ENCODE data around the gene RGS6. TPM values are rescaled to one million over a fixed set of nuclear protein-coding genes. Genes with fewer than 3 reads are reported as not detected.

RGS6 gene
- polyA plus RNA-seq, 3 donors, result not detected

DNA sequence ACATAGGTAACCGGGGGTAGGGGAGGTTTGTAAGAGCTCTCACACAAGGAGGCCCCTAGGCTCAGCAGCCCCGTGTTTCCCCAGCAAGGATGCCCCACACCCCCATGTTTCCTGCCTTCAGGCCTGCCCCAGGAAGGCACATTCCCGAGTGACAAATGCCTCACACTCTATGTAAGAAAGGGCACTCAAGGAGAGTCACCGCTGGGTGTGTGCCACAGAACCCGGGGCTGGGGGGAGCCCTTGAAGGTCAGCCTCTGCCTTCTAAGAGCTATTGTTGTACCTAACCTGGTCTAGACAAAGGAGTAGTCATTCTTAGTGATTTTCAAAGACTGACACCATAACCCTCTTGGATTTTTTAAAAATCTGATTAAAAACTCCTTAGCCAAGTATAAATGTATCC lies 628.1 kb downstream of the RGS6 start:
- Mint-ChIP-seq H3K4me1 (no peaks in the 10 kb centered on the region), H3K4me3 (no peak overlapping the region), H3K27me3 (ENCODE audit: low read depth in 3 of 3) (peaks cover 24 to 45% (median 32%) of the 10 kb centered on the region in 3 donors), H3K27ac (no peak overlapping the region), H3K36me3 (no peaks in the 10 kb centered on the region), H3K9me3 (peaks cover 0 to 2% (median 0%) of the 10 kb centered on the region in 7 donors)
- intact Hi-C loops (cut with micrococcal nuclease), result no loop called here
- H3K4me2 ChIP-seq (replicated peaks; ENCODE audit: extremely low read depth, low read length, poor library complexity, severe bottlenecking), result no peak overlapping the region
- no peaks in the 10 kb centered on the region for H3K9me3 ChIP-seq (replicated peaks in 1 of 2; ENCODE audit: control insufficient read depth in 1 of 2, insufficient read depth in 1 of 2, low read length in 2 of 2)
- H3K9ac ChIP-seq (ENCODE audit: insufficient read depth, low read length, poor library complexity, severe bottlenecking), result no peak overlapping the region
- WGBS (ENCODE audit: insufficient coverage), result no CpG with 5 or more reads among the region's 5 CpGs
- H3K27ac ChIP-seq (ENCODE audit: low read depth in 1 of 2, low read length in 2 of 2), result no peak overlapping the region
- H3K4me1 ChIP-seq (ENCODE audit: control insufficient read depth in 1 of 2, insufficient read depth in 2 of 2, low read length in 2 of 2), result no peaks in the 10 kb centered on the region
- H3K27me3 ChIP-seq (ENCODE audit: control insufficient read depth in 2 of 2, insufficient read depth in 2 of 2, low read length in 2 of 2), result peaks cover 0 to 21% of the 10 kb centered on the region in 2 donors
- no peaks in the 10 kb centered on the region for H3K79me2 ChIP-seq (ENCODE audit: insufficient read depth, low read length)
- no peaks in the 10 kb centered on the region for H3K36me3 ChIP-seq (replicated peaks in 1 of 2; ENCODE audit: control insufficient read depth in 1 of 2, insufficient read depth in 2 of 2, low read length in 2 of 2)
- no peak overlapping the region for H2AFZ ChIP-seq (ENCODE audit: insufficient read depth, low read depth, low read length, poor library complexity, severe bottlenecking)
- no peak for DNase-seq
- TF ChIP-seq, protein P1, sequence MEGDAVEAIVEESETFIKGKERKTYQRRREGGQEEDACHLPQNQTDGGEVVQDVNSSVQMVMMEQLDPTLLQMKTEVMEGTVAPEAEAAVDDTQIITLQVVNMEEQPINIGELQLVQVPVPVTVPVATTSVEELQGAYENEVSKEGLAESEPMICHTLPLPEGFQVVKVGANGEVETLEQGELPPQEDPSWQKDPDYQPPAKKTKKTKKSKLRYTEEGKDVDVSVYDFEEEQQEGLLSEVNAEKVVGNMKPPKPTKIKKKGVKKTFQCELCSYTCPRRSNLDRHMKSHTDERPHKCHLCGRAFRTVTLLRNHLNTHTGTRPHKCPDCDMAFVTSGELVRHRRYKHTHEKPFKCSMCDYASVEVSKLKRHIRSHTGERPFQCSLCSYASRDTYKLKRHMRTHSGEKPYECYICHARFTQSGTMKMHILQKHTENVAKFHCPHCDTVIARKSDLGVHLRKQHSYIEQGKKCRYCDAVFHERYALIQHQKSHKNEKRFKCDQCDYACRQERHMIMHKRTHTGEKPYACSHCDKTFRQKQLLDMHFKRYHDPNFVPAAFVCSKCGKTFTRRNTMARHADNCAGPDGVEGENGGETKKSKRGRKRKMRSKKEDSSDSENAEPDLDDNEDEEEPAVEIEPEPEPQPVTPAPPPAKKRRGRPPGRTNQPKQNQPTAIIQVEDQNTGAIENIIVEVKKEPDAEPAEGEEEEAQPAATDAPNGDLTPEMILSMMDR (IDR thresholded peaks at IDR 0.05), result no peak
- H4K20me1 ChIP-seq (ENCODE audit: insufficient read depth, low read length), result no peaks in the 10 kb centered on the region
- no peak overlapping the region for H3K4me3 ChIP-seq (replicated peaks in 1 of 3; ENCODE audit: low read depth in 2 of 3, low read length in 3 of 3)

DNA sequence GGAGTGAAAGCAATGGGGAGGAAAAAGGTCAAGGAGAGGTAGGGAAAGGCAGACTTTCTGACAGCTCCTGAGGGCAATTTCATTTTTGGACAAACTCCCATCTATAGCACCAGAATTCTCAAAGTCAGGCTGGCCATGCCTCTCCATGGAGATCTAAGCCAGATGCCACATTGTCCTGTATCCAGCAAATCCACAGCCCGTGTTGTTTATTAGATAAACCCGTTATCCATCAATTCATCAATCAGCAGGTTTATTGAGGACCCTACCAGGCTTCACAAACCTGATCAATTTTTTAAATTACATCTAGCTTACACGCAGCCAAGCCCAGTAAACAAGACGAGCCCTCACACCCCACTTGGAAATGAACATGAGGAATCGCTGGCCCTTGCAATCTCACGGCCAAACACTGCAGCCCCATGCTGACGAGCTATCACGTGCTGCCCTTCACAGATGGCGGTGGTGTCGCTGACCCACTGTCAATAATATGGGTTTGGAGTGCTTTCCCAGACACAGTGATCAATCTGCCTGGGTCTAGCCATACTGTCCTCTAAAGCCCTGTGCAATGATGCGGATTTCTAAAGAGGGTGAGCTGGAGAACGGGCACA lies 628.8 kb downstream of the RGS6 start:
- peaks cover 24 to 45% (median 30%) of the 10 kb centered on the region in 3 donors for H3K27me3 Mint-ChIP-seq (ENCODE audit: low read depth in 3 of 3)
- Histone ChIP-seq H3K36me3 (replicated peaks in 1 of 2; ENCODE audit: control insufficient read depth in 1 of 2, insufficient read depth in 2 of 2, low read length in 2 of 2) (no peaks in the 10 kb centered on the region), H3K4me1 (ENCODE audit: control insufficient read depth in 1 of 2, insufficient read depth in 2 of 2, low read length in 2 of 2) (no peaks in the 10 kb centered on the region), H2AFZ (ENCODE audit: insufficient read depth, low read depth, low read length, poor library complexity, severe bottlenecking) (no peak overlapping the region), H3K4me3 (replicated peaks in 1 of 3; ENCODE audit: low read depth in 2 of 3, low read length in 3 of 3) (no peak overlapping the region), H3K79me2 (ENCODE audit: insufficient read depth, low read length) (no peaks in the 10 kb centered on the region), H4K20me1 (ENCODE audit: insufficient read depth, low read length) (no peaks in the 10 kb centered on the region), H3K9me3 (replicated peaks in 1 of 2; ENCODE audit: control insufficient read depth in 1 of 2, insufficient read depth in 1 of 2, low read length in 2 of 2) (no peaks in the 10 kb centered on the region), H3K9ac (ENCODE audit: insufficient read depth, low read length, poor library complexity, severe bottlenecking) (no peak overlapping the region), H3K4me2 (replicated peaks; ENCODE audit: extremely low read depth, low read length, poor library complexity, severe bottlenecking) (no peak overlapping the region), H3K27me3 (ENCODE audit: control insufficient read depth in 2 of 2, insufficient read depth in 2 of 2, low read length in 2 of 2) (peaks cover 0 to 21% of the 10 kb centered on the region in 2 donors), H3K27ac (ENCODE audit: low read depth in 1 of 2, low read length in 2 of 2) (no peak overlapping the region)
- peak overlapping the region in 1 of 7 donors; percentile 17 for H3K27ac Mint-ChIP-seq
- TF ChIP-seq, protein P1 (IDR thresholded peaks at IDR 0.05), result no peak
- H3K36me3 Mint-ChIP-seq, result no peaks in the 10 kb centered on the region
- WGBS (ENCODE audit: insufficient coverage), result 97% methylated on average over 11 of the region's 12 CpGs
- H3K4me3 Mint-ChIP-seq, result no peak overlapping the region
- intact Hi-C loops (cut with micrococcal nuclease), result no loop called here
- H3K9me3 Mint-ChIP-seq, result peaks cover 0 to 2% (median 0%) of the 10 kb centered on the region in 7 donors
- no peaks in the 10 kb centered on the region for H3K4me1 Mint-ChIP-seq
- DNase-seq, result no peak
